Dendritic cell treated with granulocyte-macrophage colony-stimulating factor and Interleukin-4, amounts not matched to agents 40 ng/mL and 50 ng/mL, for 4 days (primary cell): Measurements from ENCODE around the gene CRIM1.
A peak's percentile ranks its signal among the peaks of the same experiment; 100 is the strongest.

Experiments
- H3K27ac Mint-ChIP-seq: one replicate; pipeline ENCODE4 v1.8.0; 2022; ENCODE audit warnings: mild to moderate bottlenecking, mixed read lengths
- H3K27me3 Mint-ChIP-seq: one replicate; pipeline ENCODE4 v1.8.0; 2022; ENCODE audit warnings: mild to moderate bottlenecking, mixed read lengths
- H3K36me3 Mint-ChIP-seq: one replicate; pipeline ENCODE4 v1.8.0; 2022; ENCODE audit warnings: low read depth, mixed read lengths
- H3K4me1 Mint-ChIP-seq: one replicate; pipeline ENCODE4 v1.8.0; 2022; ENCODE audit warnings: low read depth, mixed read lengths
- H3K4me3 Mint-ChIP-seq: one replicate; pipeline ENCODE4 v1.8.0; 2022; ENCODE audit warnings: mild to moderate bottlenecking, moderate library complexity, mixed read lengths
- H3K9me3 Mint-ChIP-seq: one replicate; pipeline ENCODE4 v1.8.0; 2022; ENCODE audit warnings: mixed read lengths
- intact Hi-C: fragments of 100-400 bp; cut with micrococcal nuclease; formaldehyde crosslinking; loops from one replicate; pipeline ENCODE4 v1.15.0; 2022

The CRIM1 gene

DNA sequence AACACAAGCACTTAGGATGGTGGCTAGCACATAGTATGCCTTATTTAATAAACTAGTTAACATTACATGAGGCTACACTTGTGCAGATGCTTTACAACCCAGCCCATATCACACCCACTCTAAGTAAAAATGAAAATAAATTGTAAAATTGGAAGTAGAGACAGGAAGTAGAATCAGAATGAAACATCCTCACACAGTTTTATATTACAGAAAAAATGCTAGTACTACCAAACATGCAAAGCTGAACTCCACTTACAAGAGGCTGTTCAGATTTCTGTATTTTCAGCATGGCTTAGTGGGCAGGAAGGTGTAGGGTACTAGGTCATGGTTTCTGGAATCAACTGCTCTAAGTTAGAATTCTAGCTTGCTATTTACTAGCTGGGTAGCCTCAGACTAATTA lies 18.2 kb upstream of the CRIM1 start:
- Mint-ChIP-seq H3K4me1 (no peaks in the 10 kb centered on the region), H3K36me3 (no peaks in the 10 kb centered on the region), H3K27ac (no peak overlapping the region), H3K27me3 (peaks cover 4% of the 10 kb centered on the region), H3K9me3 (no peaks in the 10 kb centered on the region), H3K4me3 (no peak overlapping the region)
- intact Hi-C loops: no loop called here

DNA sequence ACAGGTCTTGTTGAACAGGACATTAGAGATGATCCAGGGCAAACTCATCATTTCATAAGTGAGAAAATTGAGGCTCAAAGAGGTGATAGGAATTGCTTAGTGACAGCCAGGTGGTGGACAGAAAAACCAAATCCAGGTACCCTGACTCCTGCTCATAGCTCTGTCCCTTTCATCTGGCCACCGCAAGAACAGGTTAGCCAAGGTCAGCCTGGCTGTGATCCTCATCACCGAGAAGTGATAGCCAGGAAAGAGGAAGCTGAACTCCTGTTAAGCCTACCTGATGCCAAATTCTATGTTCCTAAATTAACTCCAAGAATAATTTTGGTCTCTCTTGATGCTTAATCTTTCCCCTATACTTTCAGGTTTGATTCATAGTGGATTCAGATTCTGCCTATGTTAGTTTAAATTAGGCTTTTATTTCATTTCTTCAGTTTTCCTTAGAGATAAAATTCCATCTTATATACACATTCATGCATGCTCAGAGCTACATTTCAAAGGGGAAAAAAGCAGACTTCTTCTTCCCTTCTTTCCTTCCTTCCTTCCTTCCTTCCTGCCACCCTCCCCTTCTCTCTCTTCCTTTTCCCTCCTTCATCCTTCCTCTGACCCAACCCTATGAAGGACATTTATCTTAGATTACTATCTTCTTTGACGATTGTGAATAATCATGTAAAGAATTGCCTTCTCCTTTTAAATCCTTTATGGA lies 17.3 kb upstream of the CRIM1 start:
- H3K27ac Mint-ChIP-seq: no peak overlapping the region
- no peak overlapping the region for H3K4me3 Mint-ChIP-seq
- H3K27me3 Mint-ChIP-seq: peaks cover 4% of the 10 kb centered on the region
- no peaks in the 10 kb centered on the region for H3K9me3 Mint-ChIP-seq
- intact Hi-C loops: no loop called here
- H3K36me3 Mint-ChIP-seq: no peaks in the 10 kb centered on the region
- no peaks in the 10 kb centered on the region for H3K4me1 Mint-ChIP-seq

DNA sequence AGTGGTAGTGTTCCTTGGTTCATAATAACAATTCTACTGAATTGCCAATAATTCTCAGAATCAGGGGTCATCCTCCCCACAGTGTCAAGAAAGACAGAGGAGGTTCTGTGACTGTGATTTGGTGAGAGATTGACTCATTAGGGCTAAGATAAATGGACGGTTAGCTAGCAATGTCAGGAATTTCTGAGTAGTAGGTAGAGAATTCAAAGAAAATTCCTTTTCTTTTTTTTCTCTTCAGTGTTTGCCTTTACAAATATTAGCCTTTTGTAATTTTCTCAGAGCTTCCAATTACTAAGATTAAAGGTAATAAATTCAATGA lies 16.8 kb upstream of the CRIM1 start:
- Mint-ChIP-seq H3K4me3 (no peak overlapping the region), H3K27ac (no peak overlapping the region), H3K9me3 (no peaks in the 10 kb centered on the region), H3K36me3 (no peaks in the 10 kb centered on the region), H3K27me3 (peaks cover 4% of the 10 kb centered on the region), H3K4me1 (no peaks in the 10 kb centered on the region)
- intact Hi-C loops: no loop called here

DNA sequence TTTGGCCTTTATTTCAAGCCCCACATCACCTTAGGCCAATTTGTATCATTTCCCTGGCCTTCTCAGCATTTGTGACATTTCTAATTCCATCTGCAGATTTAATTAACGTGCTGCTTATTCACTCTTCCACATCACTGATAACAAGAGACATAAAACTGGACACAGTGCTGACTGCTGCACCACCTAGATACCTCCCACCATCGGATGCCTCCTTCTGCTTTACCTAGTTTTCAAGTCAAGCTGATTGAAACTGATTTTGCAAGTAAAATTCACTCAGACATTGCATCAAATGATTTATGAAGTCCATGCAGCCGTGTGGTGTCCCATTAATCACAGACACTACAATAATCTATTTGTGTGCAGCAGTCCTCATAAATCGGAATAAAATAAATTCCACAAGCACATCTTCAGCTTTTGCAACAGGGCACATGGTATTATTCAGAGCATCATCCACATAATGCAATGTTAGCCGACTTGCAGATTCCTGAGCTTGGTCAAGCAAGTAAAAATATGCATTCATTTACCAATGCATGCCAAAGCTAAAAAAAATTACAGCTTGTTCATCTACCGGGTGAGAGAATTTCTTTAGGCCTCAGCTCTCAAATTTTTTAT lies 15.9 kb upstream of the CRIM1 start:
- intact Hi-C loops: no loop called here
- no peak overlapping the region for H3K27ac Mint-ChIP-seq
- no peaks in the 10 kb centered on the region for H3K9me3 Mint-ChIP-seq
- H3K27me3 Mint-ChIP-seq: peaks cover 10% of the 10 kb centered on the region
- H3K4me3 Mint-ChIP-seq: no peak overlapping the region
- no peaks in the 10 kb centered on the region for H3K4me1 Mint-ChIP-seq
- no peaks in the 10 kb centered on the region for H3K36me3 Mint-ChIP-seq

DNA sequence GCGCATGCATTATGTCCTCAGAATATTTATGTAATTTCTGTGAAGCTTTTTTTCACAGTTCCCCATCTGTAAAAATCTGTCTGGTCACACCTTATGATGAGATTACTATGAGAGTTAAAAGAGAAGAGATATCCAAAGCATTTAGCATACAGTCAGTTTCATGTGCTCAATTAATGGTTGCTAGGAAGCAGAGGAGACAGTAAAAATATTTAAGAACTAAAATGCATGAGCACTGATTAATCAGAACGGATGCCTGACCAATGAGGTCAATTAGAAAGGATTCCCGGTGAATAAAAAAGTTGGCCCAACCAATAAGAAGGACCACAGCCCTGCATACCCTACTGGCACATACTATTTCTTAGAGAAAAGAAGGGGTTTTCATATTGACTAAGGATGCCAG lies 12.0 kb upstream of the CRIM1 start:
- Mint-ChIP-seq H3K4me3 (no peak overlapping the region), H3K36me3 (no peaks in the 10 kb centered on the region), H3K9me3 (no peaks in the 10 kb centered on the region), H3K27me3 (peaks cover 12% of the 10 kb centered on the region), H3K27ac (no peak overlapping the region), H3K4me1 (no peaks in the 10 kb centered on the region)
- intact Hi-C loops: no loop called here

DNA sequence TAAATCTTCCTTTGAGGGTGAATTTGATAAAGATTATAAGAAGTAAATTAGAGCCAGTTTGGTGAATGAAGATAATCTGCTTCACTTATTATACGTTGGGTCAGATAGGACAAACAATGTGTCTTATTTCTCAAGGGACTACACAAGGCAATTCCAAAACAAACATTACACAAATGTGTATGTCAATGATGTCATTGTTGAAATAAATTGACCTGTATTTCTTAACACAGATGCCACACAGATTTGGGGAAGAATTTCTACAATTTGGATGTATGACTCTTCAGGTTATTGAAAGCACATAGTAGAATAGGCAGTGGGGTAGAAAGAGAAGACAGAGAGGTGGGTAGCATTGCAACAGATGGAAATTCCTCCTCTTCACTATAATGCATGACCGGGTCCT lies 6.9 kb upstream of the CRIM1 start:
- Mint-ChIP-seq H3K4me3 (no peak overlapping the region), H3K27ac (no peak overlapping the region), H3K4me1 (peaks cover 23% of the 10 kb centered on the region), H3K36me3 (no peaks in the 10 kb centered on the region), H3K9me3 (no peaks in the 10 kb centered on the region), H3K27me3 (peaks cover 12% of the 10 kb centered on the region)
- intact Hi-C loops: no loop called here

DNA sequence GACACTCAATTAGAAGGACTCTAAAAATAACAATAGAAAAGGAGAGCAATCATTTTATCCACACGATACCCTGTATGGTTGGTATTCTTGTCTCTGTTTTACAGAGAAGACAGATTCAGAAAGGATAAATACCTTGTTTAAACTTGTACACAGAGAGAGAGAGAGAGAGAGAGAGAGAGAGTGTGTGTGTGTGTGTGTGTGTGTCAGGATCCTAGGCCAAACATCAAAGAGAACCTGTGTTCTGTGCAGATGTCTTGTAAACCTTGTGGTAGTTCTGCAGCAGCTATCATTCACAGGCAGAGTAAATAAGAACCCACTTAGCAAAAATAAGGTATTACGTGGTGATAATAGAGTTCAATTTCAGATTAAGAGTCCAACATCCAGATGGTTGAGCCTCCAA lies 4.3 kb upstream of the CRIM1 start:
- Mint-ChIP-seq H3K9me3 (no peaks in the 10 kb centered on the region), H3K27me3 (peaks cover 21% of the 10 kb centered on the region), H3K4me1 (peaks cover 37% of the 10 kb centered on the region), H3K4me3 (no peak overlapping the region), H3K36me3 (no peaks in the 10 kb centered on the region), H3K27ac (no peak overlapping the region)
- intact Hi-C loops: loop anchor here (2.0 to 10.0 kb wide), 2 partner anchors 158 to 434 kb away; no protein-coding TSS in a partner anchor

DNA sequence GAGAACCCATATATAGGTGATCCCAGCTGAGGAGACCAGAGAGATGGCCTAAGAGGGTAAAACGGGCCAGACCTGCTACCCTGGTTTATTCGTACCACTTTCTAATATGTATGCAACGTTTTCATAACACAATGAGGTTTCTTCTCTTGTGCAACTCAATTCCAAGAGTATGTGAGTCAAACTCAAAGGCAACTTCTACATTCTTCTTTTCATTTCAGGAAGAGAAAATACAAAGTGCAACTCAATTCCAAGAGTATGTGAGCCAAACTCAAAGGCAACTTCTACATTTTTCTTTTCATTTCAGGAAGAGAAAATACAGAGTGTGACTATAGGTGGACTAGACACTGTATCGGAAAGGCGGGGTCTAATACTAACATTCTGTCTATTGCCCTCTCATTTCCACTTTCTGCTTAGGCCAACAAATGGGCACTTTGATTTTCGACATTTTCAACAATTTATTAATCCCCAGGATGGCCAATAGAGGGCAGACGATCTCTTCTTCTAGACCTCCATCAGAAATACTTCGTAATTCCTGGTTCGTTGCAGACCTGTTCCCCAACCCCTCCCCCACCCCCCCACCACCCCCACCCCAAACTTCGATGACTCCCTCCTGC lies 3.7 kb upstream of the CRIM1 start:
- Mint-ChIP-seq H3K4me1 (peaks cover 37% of the 10 kb centered on the region), H3K9me3 (no peaks in the 10 kb centered on the region), H3K36me3 (no peaks in the 10 kb centered on the region), H3K27me3 (peaks cover 23% of the 10 kb centered on the region), H3K27ac (no peak overlapping the region), H3K4me3 (no peak overlapping the region)
- intact Hi-C loops: loop anchor here (1.0 to 10.0 kb wide), 3 partner anchors 157 to 433 kb away; no protein-coding TSS in a partner anchor

DNA sequence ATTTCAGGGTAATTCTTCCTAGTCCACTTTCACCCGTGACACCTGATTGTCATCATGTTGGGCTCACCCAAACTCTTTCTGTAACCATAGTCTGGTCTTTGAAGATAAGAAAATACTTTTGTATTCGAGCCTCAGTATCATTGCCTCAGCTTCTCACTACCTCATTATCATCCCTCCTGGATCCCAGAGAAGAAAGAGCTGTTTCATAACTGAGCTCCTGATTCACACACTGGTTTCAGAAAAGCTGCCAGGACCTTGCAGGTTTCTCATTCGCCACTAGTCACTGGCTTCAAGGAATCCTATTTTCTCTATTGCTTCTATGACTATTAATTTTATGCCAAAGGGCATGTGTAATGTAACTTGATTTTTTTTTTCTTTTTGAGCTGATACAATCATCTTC lies 2.9 kb upstream of the CRIM1 start:
- Mint-ChIP-seq H3K4me3 (no peak overlapping the region), H3K36me3 (peaks cover 5% of the 10 kb centered on the region), H3K9me3 (no peaks in the 10 kb centered on the region), H3K4me1 (peaks cover 46% of the 10 kb centered on the region), H3K27me3 (peaks cover 31% of the 10 kb centered on the region), H3K27ac (no peak overlapping the region)
- intact Hi-C loops: loop anchor here (1.0 to 10.0 kb wide), 2 partner anchors 312 to 432 kb away; no protein-coding TSS in a partner anchor

DNA sequence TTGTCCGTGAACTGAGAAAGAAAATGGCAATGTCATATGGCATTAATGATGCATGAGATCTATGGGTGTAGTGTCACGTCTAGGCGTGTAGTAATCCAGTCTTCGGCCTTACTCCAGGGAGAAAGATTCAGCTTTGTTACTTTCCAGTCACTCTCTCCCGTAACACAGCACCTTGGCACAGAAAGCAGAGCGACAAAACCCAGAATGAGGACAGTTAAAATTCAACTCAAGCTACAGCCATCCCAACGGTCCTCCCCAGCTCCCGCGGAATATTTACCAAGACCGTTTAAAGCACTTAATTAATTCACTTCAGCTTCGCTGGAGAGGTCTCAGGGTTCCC lies 797 bp upstream of the CRIM1 start:
- Mint-ChIP-seq H3K27me3 (peaks cover 48% of the 10 kb centered on the region), H3K4me1 (peaks cover 56% of the 10 kb centered on the region), H3K4me3 (peak overlapping the region; percentile 80), H3K36me3 (peaks cover 5% of the 10 kb centered on the region), H3K9me3 (no peaks in the 10 kb centered on the region), H3K27ac (no peak overlapping the region)
- intact Hi-C loops: loop anchor here (10.0 kb wide), 1 partner anchor 430 kb away; no protein-coding TSS in a partner anchor

DNA sequence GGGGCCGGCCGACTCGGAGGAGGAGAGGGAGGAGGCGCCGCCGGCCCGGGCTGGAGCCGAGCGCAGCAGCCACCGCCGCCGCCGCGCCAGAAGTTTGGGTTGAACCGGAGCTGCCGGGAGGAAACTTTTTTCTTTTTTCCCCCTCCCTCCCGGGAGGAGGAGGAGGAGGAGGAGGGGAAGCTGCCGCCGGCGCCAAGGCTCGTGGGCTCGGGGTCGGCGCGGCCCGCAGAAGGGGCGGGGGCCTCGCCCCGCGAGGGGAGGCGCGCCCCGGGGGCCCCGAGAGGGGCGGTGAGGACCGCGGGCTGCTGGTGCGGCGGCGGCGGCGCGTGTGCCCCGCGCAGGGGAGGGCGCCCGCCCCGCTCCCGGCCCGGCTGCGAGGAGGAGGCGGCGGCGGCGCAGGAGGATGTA lies 316 bp downstream of the CRIM1 start:
- intact Hi-C loops: loop anchor here (10.0 kb wide), 1 partner anchor 429 kb away; no protein-coding TSS in a partner anchor
- peaks cover 61% of the 10 kb centered on the region for H3K4me1 Mint-ChIP-seq
- H3K27me3 Mint-ChIP-seq: peaks cover 53% of the 10 kb centered on the region
- peak overlapping the region; percentile 82 for H3K27ac Mint-ChIP-seq
- no peaks in the 10 kb centered on the region for H3K9me3 Mint-ChIP-seq
- peak overlapping the region; percentile 81 for H3K4me3 Mint-ChIP-seq
- H3K36me3 Mint-ChIP-seq: peaks cover 5% of the 10 kb centered on the region

DNA sequence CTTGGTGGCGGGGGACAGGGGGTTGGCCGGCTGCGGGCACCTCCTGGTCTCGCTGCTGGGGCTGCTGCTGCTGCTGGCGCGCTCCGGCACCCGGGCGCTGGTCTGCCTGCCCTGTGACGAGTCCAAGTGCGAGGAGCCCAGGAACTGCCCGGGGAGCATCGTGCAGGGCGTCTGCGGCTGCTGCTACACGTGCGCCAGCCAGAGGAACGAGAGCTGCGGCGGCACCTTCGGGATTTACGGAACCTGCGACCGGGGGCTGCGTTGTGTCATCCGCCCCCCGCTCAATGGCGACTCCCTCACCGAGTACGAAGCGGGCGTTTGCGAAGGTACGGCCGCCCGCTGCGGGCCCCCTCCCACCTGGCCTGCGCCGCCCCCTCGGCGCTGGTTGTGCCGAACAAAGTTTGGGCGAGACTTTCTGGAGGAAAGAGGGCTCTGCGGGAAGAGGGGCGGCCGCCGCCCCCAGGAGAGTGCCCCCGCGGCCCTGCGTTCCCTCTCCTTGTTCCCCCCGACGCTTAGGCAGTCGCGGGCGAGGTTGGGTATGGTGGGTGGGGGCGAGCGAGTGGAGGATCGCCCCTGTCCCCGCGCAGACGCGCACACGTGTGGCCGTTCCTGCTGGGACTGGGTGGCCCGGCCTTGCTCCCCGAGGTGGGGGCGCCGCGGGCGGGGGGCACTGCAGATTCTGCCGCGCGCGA lies 866 bp downstream of the CRIM1 start:
- Mint-ChIP-seq H3K36me3 (peaks cover 5% of the 10 kb centered on the region), H3K27ac (peak overlapping the region; percentile 82), H3K9me3 (no peaks in the 10 kb centered on the region), H3K27me3 (peaks cover 55% of the 10 kb centered on the region), H3K4me1 (peaks cover 61% of the 10 kb centered on the region), H3K4me3 (peak overlapping the region; percentile 81)
- intact Hi-C loops: loop anchor here (10.0 kb wide), 1 partner anchor 428 kb away; no protein-coding TSS in a partner anchor

DNA sequence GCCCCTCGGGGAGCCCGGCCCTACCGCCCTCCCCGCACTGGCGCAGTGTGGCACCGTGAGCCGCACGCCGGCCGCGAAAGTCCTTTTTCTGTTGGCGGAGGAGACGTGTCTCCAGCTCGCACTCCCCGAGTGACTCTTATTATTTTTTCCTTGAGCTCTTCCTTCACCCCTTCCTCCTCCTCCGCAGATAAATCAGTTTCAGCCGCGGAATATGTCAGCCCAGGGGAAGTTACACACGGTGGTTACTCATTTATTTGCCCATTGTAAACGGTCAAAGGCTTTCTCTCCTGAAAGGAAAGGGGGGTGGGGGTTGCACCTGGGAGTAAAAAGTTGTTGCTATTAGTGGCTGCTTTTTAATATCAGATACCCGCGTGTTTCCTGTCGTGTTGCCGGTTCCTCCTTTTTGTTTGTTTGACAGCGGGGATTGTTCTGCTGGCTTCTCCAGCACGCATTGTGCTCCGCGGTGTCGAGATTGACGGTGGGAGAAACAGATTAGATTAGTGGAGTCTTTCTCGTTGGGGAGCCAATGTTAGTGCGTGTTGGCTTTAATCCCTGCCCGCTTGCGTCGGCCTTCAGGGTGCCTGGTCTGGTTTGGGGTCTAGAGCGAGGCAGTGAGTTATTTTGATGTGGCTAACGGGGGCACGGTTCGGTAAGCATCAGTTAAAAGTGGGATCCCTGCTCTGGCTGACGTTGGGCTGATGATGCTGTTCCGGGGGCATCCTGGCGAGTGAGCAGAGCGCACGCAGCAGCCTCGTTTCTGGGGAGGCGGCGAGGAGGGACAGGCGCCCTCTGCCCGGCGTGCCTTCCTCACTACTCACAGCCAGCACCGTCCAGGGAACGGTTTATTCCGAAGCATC lies 1.6 kb downstream of the CRIM1 start:
- H3K36me3 Mint-ChIP-seq: peaks cover 5% of the 10 kb centered on the region
- H3K27me3 Mint-ChIP-seq: peaks cover 59% of the 10 kb centered on the region
- H3K4me3 Mint-ChIP-seq: peak overlapping the region; percentile 81
- intact Hi-C loops: loop anchor here (10.0 kb wide), 1 partner anchor 428 kb away; no protein-coding TSS in a partner anchor
- peaks cover 57% of the 10 kb centered on the region for H3K4me1 Mint-ChIP-seq
- no peaks in the 10 kb centered on the region for H3K9me3 Mint-ChIP-seq
- peak overlapping the region; percentile 82 for H3K27ac Mint-ChIP-seq
